Stomach (tissue), 9 donors: ENCODE measurements around the gene TMEM74B. TPM values are rescaled to one million over a fixed set of nuclear protein-coding genes. Genes with fewer than 3 reads are reported as not detected.

Experiments used
- DNase-seq, 2 donors: peaks; one replicate each; pipeline versions ENCODE4 v3.0.0 to v3.0.0-alpha.2; 2013 to 2019
- H3K27ac ChIP-seq, 5 donors: fragments of 200-600 bp in 4 of 5; sonication (generic) in 4 of 5; one replicate each; pipeline ENCODE4 v1.5.1; 2013 to 2019; ENCODE audit warnings: mild to moderate bottlenecking in 1 of 5, moderate library complexity in 1 of 5
- H3K27me3 ChIP-seq, 3 donors: fragments of 200-600 bp; sonication (generic); one replicate each; pipeline ENCODE4 v1.5.1; 2017 to 2019; ENCODE audit warnings: mixed run types in 1 of 3
- H3K36me3 ChIP-seq, 4 donors: fragments of 200-600 bp; sonication (generic); 1 replicate in 3 of 4; 2 replicates in 1 of 4; pipeline ENCODE4 v1.5.1; 2016 to 2019
- H3K4me1 ChIP-seq, 4 donors: fragments of 200-600 bp; sonication (generic); one replicate each; pipeline ENCODE4 v1.5.1; 2016 to 2019
- H3K4me3 ChIP-seq, 4 donors: fragments of 200-600 bp; sonication (generic) in 3 of 4; one replicate each; pipeline ENCODE4 v1.5.1; 2016 to 2019; ENCODE audit warnings: mild to moderate bottlenecking in 1 of 4
- H3K9me3 ChIP-seq, 4 donors: fragments of 200-600 bp; sonication (generic); one replicate each; pipeline ENCODE4 v1.5.1; 2016 to 2019
- EP300 ChIP-seq: sonication (generic); formaldehyde crosslinking; IDR thresholded peaks from one replicate; pipeline ENCODE4 v1.6.1; 2017; ENCODE audit warnings: antibody characterized with exemption
- POLR2A ChIP-seq, 4 donors: fragments of 450-650 bp; IDR thresholded peaks; one replicate each; pipeline ENCODE4 v1.6.1; 2016; ENCODE audit warnings: antibody characterized with exemption in 4 of 4, control low read depth in 2 of 4, mild to moderate bottlenecking in 1 of 4, moderate library complexity in 1 of 4
- POLR2AphosphoS5 ChIP-seq, 3 donors: sonication (generic); formaldehyde crosslinking; IDR thresholded peaks; one replicate each; pipeline ENCODE4 v1.6.1; 2016; ENCODE audit warnings: antibody characterized with exemption in 3 of 3
- WGBS, 5 donors: extraction: QIAGEN DNeasy Blood & Tissue Kit in 3 of 5; methylation state at CpG; one replicate each; pipeline versions ENCODE4 v1.1.5 to v1.1.7; 2013 to 2018; 5-methylcytosine and 5-hydroxymethylcytosine counted together
- intact Hi-C: fragments of 100-400 bp; cut with DNase I; formaldehyde crosslinking; loops from one replicate; pipeline ENCODE4 v1.15.1; 2023; ENCODE audit warnings: low total_unique reads
- polyA plus RNA-seq, 3 donors: library from polyadenylated mRNA; stranded (reverse); fragments of 200-250 nt; gene quantifications; one replicate each; pipeline ENCODE4 v1.2.3, GENCODE V29; 2013
- total RNA-seq, 5 donors: library from RNA; depleted of rRNA; stranded (reverse); fragments of >200 nt; gene quantifications; one replicate each; pipeline versions ENCODE4 v1.1.0 to v1.2.3, GENCODE V29; 2014 to 2016
- TF ChIP-seq, protein P1 (sequence below), 7 experiments: fragments of 450-650 bp in 4 of 7; fragments of 200-600 bp in 3 of 7; sonication (generic) in 3 of 7; IDR thresholded peaks; one replicate each; pipeline ENCODE4 v1.5.1; 2016 to 2019; ENCODE audit warnings: antibody characterized with exemption in 7 of 7, control low read depth in 2 of 7, mild to moderate bottlenecking in 1 of 7
- donor health status: healthy with polysubstance abuse.
- donor health status: Bipolar disorder and iron deficiency.
- donor health status: healthy.

The TMEM74B gene
- total and polyA plus RNA-seq, 8 donors: 0.45 to 72.9 (median 2.2) TPM; not detected in 2

DNA sequence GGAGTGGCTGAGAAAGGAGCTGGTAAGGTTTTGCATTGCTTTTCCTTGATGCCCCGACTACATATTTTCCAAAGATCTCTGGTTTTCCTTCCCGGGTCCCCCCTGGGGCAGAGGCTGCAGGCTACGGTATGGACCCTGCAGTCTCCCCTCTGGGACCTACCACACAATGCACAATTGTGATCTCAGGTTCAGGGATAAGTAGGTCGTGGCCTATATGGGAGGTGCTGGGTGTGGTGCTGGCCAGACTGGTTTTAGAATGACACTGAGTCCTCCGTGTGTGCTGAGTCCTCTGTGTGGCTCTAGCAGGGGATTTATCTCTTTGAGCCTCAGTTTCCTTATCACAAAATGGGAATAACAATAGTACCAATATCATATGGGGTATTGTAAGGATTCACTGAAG lies 18.8 kb upstream of the TMEM74B start:
- Histone ChIP-seq H3K27me3 (peaks cover 0 to 3% (median 0%) of the 10 kb centered on the region in 3 donors), H3K27ac (no peak overlapping the region), H3K36me3 (no peaks in the 10 kb centered on the region), H3K4me3 (no peak overlapping the region), H3K9me3 (no peaks in the 10 kb centered on the region), H3K4me1 (no peaks in the 10 kb centered on the region)
- intact Hi-C loops: no loop called here
- WGBS, 5 donors: 34 to 66% (median 43%) methylated on average over 5 of the region's 5 CpGs
- no peak for DNase-seq
- no peak for TF ChIP-seq EP300
- TF ChIP-seq POLR2AphosphoS5 (IDR thresholded peaks at IDR 0.05): no peak
- no peak for TF ChIP-seq POLR2A (IDR thresholded peaks at IDR 0.05)
- TF ChIP-seq, protein P1, sequence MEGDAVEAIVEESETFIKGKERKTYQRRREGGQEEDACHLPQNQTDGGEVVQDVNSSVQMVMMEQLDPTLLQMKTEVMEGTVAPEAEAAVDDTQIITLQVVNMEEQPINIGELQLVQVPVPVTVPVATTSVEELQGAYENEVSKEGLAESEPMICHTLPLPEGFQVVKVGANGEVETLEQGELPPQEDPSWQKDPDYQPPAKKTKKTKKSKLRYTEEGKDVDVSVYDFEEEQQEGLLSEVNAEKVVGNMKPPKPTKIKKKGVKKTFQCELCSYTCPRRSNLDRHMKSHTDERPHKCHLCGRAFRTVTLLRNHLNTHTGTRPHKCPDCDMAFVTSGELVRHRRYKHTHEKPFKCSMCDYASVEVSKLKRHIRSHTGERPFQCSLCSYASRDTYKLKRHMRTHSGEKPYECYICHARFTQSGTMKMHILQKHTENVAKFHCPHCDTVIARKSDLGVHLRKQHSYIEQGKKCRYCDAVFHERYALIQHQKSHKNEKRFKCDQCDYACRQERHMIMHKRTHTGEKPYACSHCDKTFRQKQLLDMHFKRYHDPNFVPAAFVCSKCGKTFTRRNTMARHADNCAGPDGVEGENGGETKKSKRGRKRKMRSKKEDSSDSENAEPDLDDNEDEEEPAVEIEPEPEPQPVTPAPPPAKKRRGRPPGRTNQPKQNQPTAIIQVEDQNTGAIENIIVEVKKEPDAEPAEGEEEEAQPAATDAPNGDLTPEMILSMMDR (IDR thresholded peaks at IDR 0.05): no peak

DNA sequence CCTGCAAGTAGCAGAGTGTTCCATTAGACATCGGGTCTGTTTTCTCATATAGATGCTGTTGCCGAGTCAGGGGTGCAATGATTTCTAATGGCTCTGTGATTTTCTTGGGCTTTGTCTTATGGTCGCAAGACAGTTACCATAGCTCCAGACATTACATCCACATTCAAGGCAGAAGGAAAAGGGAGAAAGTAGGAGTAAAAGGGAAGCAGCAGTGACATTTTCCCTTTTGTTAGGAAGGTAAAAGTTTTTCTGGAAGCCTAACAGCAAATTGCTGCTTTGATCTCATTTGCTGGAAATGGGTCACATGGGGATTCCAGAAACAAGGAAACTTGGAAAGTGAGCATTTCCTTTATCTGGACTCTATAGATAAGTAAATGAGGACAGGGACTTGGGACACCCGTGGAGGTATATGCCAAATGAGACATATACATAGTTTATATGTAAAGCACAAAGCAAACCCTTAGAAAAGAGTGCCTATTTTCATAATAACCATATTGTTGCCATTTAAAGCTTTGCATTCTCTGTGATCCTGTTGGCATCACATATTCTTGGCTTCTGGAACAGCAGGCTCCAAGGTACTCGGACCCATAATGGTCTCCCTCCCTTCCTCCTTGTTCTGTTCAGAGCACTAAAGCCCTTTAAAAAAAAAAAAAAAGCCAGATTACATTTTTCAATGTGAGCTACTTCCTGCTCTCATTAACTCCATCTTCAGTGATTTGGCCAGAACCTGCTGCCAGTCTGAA lies 18.2 kb upstream of the TMEM74B start, which contains the start of gene C20orf202:
Gene C20orf202 (plus strand): TSS at position 693 of the 743 bp plus-strand sequence. CDS start 132 bp downstream, outside the sequence.
- WGBS, 5 donors: 61 to 64% (median 64%) methylated on average over 5 of the region's 5 CpGs
- Histone ChIP-seq H3K9me3 (no peaks in the 10 kb centered on the region), H3K36me3 (no peaks in the 10 kb centered on the region), H3K4me3 (no peak within 1 kb of the TSS), H3K4me1 (no peaks in the 10 kb centered on the region), H3K27me3 (no peaks in the 10 kb centered on the region), H3K27ac (no peak within 1 kb of the TSS)
- intact Hi-C loops: no loop called here
- DNase-seq: no peak
- TF ChIP-seq POLR2AphosphoS5 (IDR thresholded peaks at IDR 0.05) (no peak), EP300 (no peak), POLR2A (IDR thresholded peaks at IDR 0.05) (no peak)
- TF ChIP-seq, protein P1 (IDR thresholded peaks at IDR 0.05): no peak

DNA sequence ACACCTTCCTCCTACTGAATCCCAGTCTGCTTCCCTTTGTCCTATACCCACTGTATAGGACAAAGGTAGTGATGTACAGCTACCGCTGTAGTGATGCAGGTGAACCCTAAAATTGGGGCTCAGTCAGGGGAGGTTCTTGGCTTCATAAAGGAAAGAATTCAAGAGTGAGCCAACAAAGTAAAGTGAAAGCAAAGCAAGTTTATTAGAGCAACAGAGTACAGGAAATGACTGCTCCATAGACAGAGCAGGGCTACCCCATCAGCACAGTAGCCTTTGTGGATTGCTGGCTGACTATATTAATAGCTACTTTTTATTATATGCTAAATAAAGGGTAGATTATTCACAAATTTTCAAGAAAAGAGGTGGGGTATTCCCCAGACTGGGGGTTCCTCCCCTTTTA lies 15.2 kb upstream of the TMEM74B start:
- no peak overlapping the region for H3K4me3 ChIP-seq
- H3K4me1 ChIP-seq: no peaks in the 10 kb centered on the region
- 86 to 94% (median 92%) methylated on average over 1 of the region's 1 CpG for WGBS, 5 donors
- no peaks in the 10 kb centered on the region for H3K36me3 ChIP-seq
- no peaks in the 10 kb centered on the region for H3K27me3 ChIP-seq
- no peak for DNase-seq
- H3K9me3 ChIP-seq: no peaks in the 10 kb centered on the region
- TF ChIP-seq, protein P1 (IDR thresholded peaks at IDR 0.05): no peak
- TF ChIP-seq EP300: no peak
- no peak for TF ChIP-seq POLR2AphosphoS5 (IDR thresholded peaks at IDR 0.05)
- TF ChIP-seq POLR2A (IDR thresholded peaks at IDR 0.05): no peak
- intact Hi-C loops: no loop called here
- no peak overlapping the region for H3K27ac ChIP-seq

DNA sequence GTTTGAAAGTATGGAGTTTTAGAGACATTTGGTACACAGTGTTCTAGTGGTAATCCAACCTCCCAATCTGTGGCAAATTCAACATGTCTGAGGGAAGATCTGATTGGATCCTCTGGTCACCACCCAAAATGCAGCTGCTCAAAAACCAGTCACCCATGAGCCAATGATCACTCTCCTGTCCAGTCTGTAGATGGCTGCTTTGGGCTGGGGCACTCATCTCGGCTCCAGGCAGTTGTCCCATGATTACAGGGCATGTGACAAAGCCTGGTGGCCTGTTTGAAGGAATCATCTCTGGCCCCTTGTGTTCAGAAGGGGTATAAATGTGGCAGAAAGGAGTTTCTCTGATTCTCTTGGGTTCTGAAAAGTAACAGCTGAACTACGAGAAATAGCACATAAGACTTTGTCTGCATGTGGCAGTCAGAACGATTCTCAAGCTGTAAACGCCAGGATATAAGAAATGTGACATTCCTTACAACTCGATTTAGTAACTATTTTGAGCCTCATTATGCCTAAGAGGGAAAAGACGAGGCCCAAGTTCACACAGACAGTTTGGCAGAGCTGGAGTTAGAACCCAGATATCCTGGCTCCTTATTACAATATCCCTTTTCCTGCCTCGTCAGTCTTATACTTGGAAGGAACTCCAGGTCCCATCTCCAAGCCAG lies 14.6 kb upstream of the TMEM74B start:
- Histone ChIP-seq H3K27ac (no peak overlapping the region), H3K27me3 (no peaks in the 10 kb centered on the region), H3K4me1 (no peaks in the 10 kb centered on the region), H3K9me3 (no peaks in the 10 kb centered on the region), H3K36me3 (no peaks in the 10 kb centered on the region), H3K4me3 (no peak overlapping the region)
- TF ChIP-seq POLR2AphosphoS5 (IDR thresholded peaks at IDR 0.05) (no peak), EP300 (no peak), POLR2A (IDR thresholded peaks at IDR 0.05) (no peak)
- TF ChIP-seq, protein P1 (IDR thresholded peaks at IDR 0.05): no peak
- DNase-seq: no peak
- 66 to 75% (median 73%) methylated on average over 7 of the region's 7 CpGs for WGBS, 5 donors
- intact Hi-C loops: no loop called here
